HCT116 (cell line): ENCODE results near the gene CCSER1.

Source experiments
- CBX3 ChIP-seq: IDR thresholded peaks from 2 replicates; pipeline ENCODE4 v1.6.1; 2012; ENCODE audit warnings: low read depth
- EZH2 ChIP-seq: fragments of 200-600 bp; sonication (generic); IDR thresholded peaks from 2 replicates; pipeline ENCODE4 v1.6.1; 2017; ENCODE audit warnings: antibody characterized with exemption, mixed run types
- JUND ChIP-seq: IDR thresholded peaks from 2 replicates; pipeline ENCODE4 v1.6.1; 2012
- POLR2AphosphoS5 ChIP-seq: IDR thresholded peaks from 2 replicates; pipeline ENCODE4 v1.6.1; 2011; ENCODE audit warnings: mild to moderate bottlenecking, low read depth, low read length, moderate library complexity
- YY1 ChIP-seq: IDR thresholded peaks from 2 replicates; pipeline ENCODE4 v1.6.1; 2011; ENCODE audit warnings: low read length, low read depth, moderate library complexity, mild to moderate bottlenecking; ENCODE audit not compliant: insufficient replicate concordance; ENCODE audit errors: extremely low read depth
- TF ChIP-seq, protein P1 (sequence below), 3 experiments: fragments of 200-600 bp in 1 of 3; sonication (generic) in 1 of 3; IDR thresholded peaks in 2 of 3; conservative IDR thresholded peaks in 1 of 3; 2 replicates each; pipeline ENCODE4 v1.5.1; 2012 to 2017; ENCODE audit warnings: low read depth in 2 of 3, low read length in 2 of 3, antibody characterized with exemption in 1 of 3, borderline replicate concordance in 1 of 3, control low read depth in 1 of 3, mild to moderate bottlenecking in 1 of 3, mixed read lengths in 1 of 3, mixed run types in 1 of 3, moderate library complexity in 1 of 3; ENCODE audit not compliant: insufficient read depth in 1 of 3
- TF ChIP-seq, protein P2 (sequence below): IDR thresholded peaks from 2 replicates; pipeline ENCODE4 v1.6.1; 2012; ENCODE audit warnings: low read depth
- TF ChIP-seq, protein P3 (sequence below): IDR thresholded peaks from 2 replicates; pipeline ENCODE4 v1.6.1; 2011; ENCODE audit warnings: mild to moderate bottlenecking, low read length, moderate library complexity; ENCODE audit not compliant: insufficient replicate concordance; ENCODE audit errors: extremely low read depth
- TF ChIP-seq, protein P4 (sequence below): IDR thresholded peaks from 2 replicates; pipeline ENCODE4 v1.6.1; 2012

DNA sequence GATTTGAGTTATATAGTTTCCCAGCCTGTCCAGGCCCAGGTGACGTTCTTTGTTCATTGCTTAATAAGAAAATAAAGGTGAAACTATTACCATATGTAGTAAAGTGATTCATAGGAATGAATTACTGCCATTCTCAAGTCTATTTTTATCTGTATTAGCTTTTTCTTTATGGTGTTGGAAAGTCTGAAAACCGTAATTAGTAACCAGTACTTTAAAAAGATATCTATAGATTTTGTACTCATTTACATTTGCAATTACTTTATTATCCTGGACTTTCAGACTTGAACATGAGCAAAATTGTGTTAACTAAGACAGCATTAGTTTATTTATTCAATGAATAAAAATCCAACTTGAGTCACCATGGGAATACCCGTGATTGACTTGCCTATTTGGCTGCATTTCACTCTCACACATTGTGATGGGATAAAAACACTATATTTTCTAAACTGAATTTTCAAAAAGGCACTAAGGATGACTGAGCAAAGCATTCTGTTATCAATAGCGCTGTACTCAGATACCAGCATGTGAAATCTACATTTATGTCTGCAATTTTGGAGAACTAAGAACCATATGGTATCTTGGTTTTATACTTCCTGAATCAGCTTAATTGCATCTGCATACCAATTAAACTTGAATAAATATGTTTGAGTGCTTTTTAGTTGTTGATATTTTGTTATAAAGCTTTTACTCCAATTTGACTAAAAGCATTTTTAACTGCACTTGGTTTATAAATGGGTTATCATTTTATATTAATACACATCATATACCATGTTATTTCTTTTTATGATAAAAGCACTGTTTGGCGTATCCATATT lies 154.6 kb downstream of the CCSER1 start:
- TF ChIP-seq POLR2AphosphoS5 (no peak), EZH2 (no peak), JUND (no peak), YY1 (no peak), CBX3 (no peak)
- TF ChIP-seq, protein P1, sequence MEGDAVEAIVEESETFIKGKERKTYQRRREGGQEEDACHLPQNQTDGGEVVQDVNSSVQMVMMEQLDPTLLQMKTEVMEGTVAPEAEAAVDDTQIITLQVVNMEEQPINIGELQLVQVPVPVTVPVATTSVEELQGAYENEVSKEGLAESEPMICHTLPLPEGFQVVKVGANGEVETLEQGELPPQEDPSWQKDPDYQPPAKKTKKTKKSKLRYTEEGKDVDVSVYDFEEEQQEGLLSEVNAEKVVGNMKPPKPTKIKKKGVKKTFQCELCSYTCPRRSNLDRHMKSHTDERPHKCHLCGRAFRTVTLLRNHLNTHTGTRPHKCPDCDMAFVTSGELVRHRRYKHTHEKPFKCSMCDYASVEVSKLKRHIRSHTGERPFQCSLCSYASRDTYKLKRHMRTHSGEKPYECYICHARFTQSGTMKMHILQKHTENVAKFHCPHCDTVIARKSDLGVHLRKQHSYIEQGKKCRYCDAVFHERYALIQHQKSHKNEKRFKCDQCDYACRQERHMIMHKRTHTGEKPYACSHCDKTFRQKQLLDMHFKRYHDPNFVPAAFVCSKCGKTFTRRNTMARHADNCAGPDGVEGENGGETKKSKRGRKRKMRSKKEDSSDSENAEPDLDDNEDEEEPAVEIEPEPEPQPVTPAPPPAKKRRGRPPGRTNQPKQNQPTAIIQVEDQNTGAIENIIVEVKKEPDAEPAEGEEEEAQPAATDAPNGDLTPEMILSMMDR (IDR thresholded peaks at IDR 0.05 in 2 of 3, conservative IDR thresholded peaks at IDR 0.05 in 1 of 3; ENCODE audit: borderline replicate concordance in 1 of 3, insufficient read depth in 1 of 3, low read depth in 2 of 3, low read length in 2 of 3) = no peak
- TF ChIP-seq, protein P2, sequence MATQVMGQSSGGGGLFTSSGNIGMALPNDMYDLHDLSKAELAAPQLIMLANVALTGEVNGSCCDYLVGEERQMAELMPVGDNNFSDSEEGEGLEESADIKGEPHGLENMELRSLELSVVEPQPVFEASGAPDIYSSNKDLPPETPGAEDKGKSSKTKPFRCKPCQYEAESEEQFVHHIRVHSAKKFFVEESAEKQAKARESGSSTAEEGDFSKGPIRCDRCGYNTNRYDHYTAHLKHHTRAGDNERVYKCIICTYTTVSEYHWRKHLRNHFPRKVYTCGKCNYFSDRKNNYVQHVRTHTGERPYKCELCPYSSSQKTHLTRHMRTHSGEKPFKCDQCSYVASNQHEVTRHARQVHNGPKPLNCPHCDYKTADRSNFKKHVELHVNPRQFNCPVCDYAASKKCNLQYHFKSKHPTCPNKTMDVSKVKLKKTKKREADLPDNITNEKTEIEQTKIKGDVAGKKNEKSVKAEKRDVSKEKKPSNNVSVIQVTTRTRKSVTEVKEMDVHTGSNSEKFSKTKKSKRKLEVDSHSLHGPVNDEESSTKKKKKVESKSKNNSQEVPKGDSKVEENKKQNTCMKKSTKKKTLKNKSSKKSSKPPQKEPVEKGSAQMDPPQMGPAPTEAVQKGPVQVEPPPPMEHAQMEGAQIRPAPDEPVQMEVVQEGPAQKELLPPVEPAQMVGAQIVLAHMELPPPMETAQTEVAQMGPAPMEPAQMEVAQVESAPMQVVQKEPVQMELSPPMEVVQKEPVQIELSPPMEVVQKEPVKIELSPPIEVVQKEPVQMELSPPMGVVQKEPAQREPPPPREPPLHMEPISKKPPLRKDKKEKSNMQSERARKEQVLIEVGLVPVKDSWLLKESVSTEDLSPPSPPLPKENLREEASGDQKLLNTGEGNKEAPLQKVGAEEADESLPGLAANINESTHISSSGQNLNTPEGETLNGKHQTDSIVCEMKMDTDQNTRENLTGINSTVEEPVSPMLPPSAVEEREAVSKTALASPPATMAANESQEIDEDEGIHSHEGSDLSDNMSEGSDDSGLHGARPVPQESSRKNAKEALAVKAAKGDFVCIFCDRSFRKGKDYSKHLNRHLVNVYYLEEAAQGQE = no peak
- TF ChIP-seq, protein P3, sequence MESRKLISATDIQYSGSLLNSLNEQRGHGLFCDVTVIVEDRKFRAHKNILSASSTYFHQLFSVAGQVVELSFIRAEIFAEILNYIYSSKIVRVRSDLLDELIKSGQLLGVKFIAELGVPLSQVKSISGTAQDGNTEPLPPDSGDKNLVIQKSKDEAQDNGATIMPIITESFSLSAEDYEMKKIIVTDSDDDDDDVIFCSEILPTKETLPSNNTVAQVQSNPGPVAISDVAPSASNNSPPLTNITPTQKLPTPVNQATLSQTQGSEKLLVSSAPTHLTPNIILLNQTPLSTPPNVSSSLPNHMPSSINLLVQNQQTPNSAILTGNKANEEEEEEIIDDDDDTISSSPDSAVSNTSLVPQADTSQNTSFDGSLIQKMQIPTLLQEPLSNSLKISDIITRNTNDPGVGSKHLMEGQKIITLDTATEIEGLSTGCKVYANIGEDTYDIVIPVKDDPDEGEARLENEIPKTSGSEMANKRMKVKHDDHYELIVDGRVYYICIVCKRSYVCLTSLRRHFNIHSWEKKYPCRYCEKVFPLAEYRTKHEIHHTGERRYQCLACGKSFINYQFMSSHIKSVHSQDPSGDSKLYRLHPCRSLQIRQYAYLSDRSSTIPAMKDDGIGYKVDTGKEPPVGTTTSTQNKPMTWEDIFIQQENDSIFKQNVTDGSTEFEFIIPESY = no peak
- TF ChIP-seq, protein P4, sequence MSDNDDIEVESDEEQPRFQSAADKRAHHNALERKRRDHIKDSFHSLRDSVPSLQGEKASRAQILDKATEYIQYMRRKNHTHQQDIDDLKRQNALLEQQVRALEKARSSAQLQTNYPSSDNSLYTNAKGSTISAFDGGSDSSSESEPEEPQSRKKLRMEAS = no peak
